Lung microvascular endothelial cell (primary cell): ENCODE data around the gene TOM1L2. TPM values are rescaled to one million over a fixed set of nuclear protein-coding genes. Genes with fewer than 3 reads are reported as not detected.
A peak's percentile ranks its signal among the peaks of the same experiment; 100 is the strongest.
"Not testable (repeated sequence)": the region's sequence is repeated elsewhere in the genome, so short reads cannot be mapped to it uniquely, and the experiment has no call there.

Experiments
- DNase-seq, 2 donors: peaks; one replicate each; pipeline versions ENCODE4 v3.0.0 to v3.0.0-alpha.2; 2010; ENCODE audit warnings: low read depth in 2 of 2
- total RNA-seq: library from RNA; depleted of rRNA; stranded (reverse); fragments of >200 nt; gene quantifications from 2 replicates; pipeline ENCODE4 v1.2.1, GENCODE V29; 2014

TOM1L2 gene
- 12.6 and 18.5 TPM in 2 replicates for total RNA-seq

- DNase-seq = peak; percentile 100
Measured at GRCh38 chr17:17972126-17972951, at the start of gene TOM1L2, which contains the start of gene DRC3. Gene TOM1L2, minus strand, starts transcription at chr17:17972400. Its CDS starts 87 bp downstream, at chr17:17972313. Gene DRC3, plus strand, starts transcription at chr17:17972862. Its CDS starts 4,737 bp downstream, at chr17:17977599.

DNA sequence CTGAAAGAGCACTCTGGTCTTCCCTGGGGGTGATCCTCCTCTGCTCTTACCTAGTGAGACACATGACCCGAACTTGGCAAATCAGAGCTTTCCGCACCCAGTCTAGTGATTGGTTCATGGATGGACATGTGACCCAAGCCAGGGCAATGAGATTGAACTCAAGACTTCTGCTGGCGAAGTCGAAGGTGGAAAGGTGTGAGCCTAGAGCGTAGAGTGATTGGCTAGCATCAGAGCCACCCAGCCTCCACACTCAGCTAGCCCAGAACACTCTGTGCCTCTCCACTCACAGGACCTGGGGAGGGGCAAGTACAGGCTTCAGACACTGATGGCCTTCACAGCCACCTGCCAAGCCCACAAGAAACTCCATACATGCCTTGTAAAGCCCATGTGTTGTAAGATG is 49.2 kb upstream of the TOM1L2 start:
- DNase-seq = no peak

- DNase-seq = no peak
Measured at GRCh38 chr17:18020971-18021370, 48.8 kb upstream of the TOM1L2 start.

DNA sequence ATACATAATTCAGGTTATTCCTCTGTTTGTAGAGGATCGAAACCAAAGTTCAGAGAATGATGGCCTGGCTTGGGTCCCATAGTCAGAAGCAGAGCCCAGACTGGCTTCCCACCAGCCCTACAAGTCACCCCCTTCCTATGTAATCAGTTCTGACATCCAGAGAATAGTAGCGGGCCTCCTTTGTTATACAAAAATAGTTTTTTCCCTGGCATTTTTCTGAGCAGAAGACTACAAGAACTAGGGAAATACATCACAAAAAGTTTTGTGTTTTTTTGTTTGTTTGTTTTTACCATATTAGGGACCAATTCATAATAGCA is 47.6 kb upstream of the TOM1L2 start:
- DNase-seq = no peak

DNA sequence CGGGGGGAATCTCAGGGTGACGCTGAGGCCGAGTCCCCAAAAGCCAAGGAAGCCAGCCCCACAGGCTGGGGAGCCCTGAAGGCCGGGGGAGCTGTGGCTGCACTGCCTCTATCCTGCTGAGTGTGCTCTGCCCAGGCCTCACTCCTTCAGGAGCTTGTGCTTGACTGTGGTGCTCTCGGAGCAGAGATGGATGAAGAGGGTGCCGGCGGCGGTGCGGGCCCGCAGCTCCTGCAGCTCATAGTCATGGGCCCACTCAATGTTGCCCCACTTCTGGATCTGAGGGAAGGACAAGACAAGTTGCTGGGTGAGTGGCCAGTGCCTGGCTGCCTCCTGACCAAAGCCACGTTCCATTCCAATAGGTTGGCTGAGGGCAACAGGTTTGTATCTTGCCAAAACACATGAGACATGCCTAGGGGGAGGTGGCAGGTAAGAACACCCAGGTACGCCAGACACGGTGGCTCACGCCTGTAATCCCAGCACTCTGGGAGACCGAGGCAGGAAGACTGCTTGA is 46.3 kb upstream of the TOM1L2 start:
- no peak for DNase-seq

DNA sequence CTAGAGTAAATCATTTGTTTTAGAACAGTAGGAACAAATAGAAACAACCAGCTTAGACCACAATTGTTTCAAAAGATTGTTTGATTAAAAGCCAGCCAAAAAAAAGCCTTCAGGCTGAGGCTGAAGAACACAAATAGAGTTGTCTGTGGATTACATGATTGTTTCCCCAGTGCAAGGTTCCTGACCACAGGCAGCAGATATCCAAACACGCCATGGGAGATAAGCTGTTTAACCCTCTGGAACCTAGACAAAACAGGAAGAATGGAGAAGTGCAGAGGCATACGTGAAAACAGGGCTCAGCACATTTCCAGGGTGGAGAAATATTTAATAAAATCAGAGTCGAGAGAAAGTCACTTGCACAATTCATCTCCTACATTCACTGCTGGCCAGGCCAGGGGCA is 45.8 kb upstream of the TOM1L2 start:
- DNase-seq = peak in 1 of 2 donors; percentile 77

DNA sequence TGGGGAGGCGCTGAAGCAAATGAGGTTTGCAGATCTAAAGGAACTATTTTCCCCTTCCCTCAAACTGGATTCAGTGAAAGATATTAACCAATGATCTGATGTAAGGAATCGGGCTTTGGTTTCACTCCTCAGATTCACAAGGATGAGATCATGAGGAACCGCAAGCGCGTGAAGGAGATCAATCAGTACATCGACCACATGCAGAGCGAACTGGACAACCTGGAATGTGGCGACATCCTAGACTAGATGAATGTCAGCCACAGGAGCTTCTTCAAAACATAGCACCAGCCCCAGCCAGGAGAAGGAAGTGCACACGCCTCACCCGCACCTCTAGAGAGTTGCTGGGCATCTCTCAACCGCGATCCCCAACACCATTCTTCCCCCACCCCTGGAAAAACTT is 44.2 kb upstream of the TOM1L2 start:
- no peak for DNase-seq

- no peak for DNase-seq
Measured at GRCh38 chr17:18015593-18015992, 43.4 kb upstream of the TOM1L2 start.

DNA sequence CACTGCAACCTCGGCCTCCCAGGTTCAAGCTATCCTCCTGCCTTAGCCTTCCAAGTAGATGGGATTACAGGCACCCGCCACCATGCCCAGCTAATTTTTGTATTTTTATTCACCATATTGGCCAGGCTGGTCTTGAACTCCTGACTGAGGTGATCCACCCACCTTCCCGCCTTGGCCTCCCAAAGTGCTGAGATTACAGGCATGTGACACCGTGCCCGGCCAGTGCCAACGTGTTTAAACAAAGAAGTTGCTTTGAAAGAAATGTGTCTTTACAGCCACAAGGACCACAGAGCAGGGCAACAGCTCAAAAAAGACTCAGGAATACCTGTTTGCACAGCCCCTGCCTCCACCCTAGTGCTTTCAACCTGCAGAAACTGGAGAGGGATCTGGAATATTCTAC is 41.8 kb upstream of the TOM1L2 start:
- DNase-seq = no peak

DNA sequence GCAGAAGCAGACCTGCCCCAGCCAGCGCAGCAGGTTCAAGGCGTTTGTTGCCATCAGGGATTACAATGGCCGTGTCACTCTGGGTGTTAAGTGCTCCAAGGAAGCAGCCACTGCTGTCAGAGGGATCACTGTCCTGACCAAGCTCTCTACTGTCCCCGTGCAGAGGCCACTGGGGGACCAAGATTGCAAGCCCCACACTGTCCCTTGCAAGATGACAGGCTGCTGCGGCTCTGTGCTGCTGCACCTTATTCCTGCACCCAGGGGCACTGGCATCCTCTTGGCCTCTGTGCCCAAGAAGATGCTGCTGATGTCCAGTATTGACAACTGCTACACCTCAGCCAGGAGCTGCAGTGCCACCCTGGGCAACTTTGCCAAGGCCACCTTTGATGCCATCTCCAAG is 39.1 kb upstream of the TOM1L2 start:
- no peak for DNase-seq

DNA sequence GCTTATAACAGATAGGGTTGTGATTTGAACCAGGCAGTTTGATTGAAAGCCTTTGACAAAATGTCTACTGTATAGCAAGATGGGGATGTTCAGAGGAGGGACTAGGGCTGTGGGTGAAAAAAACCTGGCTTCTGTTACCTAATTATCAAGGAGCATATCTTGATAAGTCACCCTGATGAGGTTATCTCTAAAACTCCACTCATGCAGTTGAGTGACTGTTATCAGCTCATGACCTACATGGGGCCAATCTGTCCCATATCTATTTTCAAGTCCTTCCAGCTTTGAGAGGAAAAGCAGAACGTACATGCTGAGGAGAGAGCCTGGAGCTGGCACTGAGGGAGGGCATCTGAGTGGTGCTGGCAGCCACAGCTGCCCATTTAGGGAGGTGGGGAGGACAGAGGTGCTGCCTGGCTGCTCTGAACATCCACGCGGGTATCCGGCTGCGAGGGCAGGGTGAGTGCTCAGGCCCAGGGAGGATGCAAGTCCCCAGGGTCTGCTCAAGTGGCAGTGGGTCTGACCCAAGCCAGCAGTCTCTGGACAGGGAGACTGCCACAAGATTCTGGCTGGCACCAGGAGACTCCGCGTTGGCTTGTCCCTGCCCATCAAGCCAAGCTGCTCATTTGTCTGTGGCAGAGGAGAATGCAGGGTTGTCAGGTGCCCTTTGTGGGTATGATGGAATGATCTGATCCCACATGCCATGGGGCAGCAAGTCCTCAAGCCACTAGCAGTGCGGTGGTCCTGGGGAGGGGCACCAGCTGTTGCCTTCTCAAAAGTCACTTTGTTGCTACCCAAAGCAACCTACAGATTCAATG is 37.6 kb upstream of the TOM1L2 start:
- no peak for DNase-seq

- no peak for DNase-seq
Measured at GRCh38 chr17:18008496-18009268, 36.5 kb upstream of the TOM1L2 start.

DNA sequence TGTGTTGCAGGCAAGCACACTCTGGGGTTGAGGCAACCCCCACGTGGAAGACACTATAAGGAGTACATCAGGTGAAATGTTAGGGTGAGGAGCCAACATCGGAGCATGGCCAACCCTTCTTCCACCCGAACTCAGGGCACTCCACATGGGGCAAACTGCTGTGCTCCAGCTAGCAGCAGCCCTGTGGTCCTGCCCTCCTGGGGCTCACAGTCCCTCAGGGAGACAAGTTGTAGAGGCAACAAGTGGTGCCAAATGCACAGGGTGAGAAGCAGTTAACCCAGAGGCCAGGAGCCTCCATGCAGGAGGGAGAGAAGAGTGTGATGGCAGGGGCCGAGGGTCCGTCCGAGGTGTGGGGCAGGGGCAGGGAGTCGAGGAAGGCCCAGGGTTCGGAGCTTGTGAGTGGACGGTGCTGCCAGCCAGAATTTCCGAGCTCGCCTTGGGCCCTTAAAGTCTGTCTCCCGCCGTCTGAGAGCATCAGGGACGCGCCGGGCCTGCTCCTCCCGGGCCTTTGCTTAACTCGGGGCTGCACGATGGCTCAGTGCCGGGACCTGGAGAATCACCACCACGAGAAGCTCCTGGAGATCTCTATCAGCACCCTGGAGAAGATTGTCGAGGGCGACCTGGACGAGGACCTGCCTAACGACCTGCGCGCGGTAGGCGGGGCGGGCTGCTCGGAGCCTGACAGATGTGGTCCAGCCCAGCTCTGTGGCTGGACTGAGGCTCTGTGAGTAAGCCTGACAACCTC is 34.5 kb upstream of the TOM1L2 start:
- no peak for DNase-seq

DNA sequence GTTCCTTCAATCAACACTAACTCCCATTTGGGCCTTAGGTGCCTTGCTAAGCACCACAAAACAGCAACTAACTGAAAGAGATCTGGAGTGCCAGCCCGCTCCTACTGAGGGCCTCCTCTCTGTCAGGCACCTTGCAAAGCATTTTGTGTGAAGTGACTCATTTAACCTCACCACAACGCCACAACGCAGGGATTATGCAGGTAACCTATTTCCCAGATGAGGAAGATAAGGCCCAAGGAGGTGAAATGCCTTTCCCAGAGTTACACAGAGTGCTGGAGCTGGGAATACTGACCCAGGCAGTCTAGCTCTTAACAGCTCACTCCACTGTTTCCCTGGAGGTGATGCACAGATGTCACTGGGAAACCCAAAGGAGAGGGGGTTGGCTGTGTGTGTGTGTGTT is 33.3 kb upstream of the TOM1L2 start:
- DNase-seq = no peak

- no peak for DNase-seq
Measured at GRCh38 chr17:18004884-18005305, 32.7 kb upstream of the TOM1L2 start.

DNA sequence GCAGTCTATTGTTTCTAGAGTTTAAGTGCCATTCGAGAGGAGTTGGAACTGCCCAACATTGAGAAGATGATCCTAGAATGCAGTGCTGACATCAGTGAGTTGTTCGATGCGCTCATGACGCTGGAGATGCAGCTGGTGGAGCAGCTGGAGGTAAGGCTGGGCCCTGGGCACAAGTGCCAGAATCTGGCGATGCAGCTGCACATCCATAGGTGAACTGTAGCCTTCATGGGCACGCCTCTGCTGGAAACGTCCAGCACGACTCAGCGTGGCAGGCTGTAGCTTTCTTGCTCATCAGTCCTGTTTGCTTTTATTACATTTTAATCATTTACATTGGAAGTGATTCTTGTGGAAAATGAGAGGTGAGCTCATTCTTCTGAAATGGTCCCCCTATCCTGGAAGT is 32.1 kb upstream of the TOM1L2 start:
- no peak for DNase-seq

- DNase-seq = no peak
Measured at GRCh38 chr17:18002171-18002570, 30.0 kb upstream of the TOM1L2 start.

DNA sequence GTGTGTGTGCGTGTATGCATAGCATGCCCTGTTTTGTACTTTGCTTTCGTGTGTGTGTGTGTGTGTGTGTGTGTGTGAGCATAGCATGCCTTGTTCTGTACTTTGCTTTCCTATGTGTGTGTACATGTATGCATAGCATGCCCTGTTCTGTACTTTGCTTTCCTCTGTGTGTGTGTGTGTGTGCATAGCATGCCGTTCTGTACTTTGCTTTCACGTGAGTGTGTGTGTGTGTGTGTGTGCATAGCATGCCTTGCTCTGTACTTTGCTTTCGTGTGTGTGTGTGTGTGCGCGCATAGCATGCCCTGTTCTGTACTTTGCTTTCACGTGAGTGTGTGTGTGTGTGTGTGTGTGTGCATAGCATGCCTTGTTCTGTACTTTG is 27.8 kb upstream of the TOM1L2 start:
- DNase-seq = no peak

GRCh38 chr17:17999364-18000029 is 27.3 kb upstream of the TOM1L2 start:
- no peak for DNase-seq

- DNase-seq = no peak
Measured at GRCh38 chr17:17998934-17999333, 26.7 kb upstream of the TOM1L2 start.

- DNase-seq = not testable (repeated sequence)
Measured at GRCh38 chr17:17995887-17996286, 23.7 kb upstream of the TOM1L2 start.
